ENCODE data around the gene L1CAM. TPM values are rescaled to one million over a fixed set of nuclear protein-coding genes. Genes with fewer than 3 reads are reported as not detected.

L1CAM gene, protein sequence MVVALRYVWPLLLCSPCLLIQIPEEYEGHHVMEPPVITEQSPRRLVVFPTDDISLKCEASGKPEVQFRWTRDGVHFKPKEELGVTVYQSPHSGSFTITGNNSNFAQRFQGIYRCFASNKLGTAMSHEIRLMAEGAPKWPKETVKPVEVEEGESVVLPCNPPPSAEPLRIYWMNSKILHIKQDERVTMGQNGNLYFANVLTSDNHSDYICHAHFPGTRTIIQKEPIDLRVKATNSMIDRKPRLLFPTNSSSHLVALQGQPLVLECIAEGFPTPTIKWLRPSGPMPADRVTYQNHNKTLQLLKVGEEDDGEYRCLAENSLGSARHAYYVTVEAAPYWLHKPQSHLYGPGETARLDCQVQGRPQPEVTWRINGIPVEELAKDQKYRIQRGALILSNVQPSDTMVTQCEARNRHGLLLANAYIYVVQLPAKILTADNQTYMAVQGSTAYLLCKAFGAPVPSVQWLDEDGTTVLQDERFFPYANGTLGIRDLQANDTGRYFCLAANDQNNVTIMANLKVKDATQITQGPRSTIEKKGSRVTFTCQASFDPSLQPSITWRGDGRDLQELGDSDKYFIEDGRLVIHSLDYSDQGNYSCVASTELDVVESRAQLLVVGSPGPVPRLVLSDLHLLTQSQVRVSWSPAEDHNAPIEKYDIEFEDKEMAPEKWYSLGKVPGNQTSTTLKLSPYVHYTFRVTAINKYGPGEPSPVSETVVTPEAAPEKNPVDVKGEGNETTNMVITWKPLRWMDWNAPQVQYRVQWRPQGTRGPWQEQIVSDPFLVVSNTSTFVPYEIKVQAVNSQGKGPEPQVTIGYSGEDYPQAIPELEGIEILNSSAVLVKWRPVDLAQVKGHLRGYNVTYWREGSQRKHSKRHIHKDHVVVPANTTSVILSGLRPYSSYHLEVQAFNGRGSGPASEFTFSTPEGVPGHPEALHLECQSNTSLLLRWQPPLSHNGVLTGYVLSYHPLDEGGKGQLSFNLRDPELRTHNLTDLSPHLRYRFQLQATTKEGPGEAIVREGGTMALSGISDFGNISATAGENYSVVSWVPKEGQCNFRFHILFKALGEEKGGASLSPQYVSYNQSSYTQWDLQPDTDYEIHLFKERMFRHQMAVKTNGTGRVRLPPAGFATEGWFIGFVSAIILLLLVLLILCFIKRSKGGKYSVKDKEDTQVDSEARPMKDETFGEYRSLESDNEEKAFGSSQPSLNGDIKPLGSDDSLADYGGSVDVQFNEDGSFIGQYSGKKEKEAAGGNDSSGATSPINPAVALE
- total RNA-seq: 1 to 10 TPM; 4.3 to 8.8 TPM

DNA sequence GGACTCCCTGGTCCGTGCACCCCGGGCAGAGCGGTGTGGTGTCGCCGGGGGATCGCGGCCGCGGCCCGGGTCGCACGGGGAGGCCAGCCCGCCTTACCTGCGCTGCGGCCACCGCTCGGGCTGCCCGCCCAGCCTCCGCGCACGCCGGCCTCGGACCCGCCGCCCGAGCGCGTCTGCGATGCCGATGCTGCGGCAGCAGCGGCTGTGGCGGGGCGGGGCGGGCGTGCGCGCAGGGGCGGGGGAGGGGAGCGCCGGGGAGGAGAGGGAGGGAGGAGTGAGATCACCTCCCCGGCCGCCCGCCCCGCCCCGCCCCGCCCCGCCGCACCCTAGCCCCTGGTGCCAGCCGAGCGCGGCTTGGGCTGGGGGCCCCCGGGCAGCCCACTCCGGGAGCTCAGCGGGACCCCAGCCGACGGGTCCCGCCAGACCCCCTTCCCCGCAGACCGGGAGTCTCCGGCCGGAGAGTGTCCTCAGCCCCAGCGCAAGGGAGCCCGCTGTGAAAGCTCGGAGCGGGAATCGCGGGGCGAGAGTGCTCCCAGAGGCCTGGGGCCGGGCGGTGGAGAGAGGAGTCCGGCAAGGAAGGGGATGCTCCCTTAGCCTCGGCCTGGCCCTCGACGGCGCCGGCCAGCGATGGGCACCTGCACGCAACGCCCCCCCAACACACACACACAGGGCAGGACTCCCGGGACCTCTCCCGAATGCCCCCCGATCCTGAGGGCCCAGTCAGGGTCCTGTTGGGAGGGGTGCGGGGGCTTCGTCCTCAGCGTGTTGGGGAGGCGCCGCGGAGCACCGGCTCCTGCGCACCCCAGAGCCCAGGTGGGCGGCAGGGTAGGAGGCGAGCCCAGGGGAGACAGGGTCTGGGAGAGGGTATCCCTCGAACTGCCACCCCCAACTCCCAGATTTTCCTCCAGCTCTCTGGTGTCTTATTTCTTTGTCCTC is at the start of gene L1CAM:
Gene L1CAM, minus strand, starts transcription at position 206 of the 936 bp plus-strand sequence. CDS start 10,337 bp downstream, outside the sequence.
- no peaks in the 10 kb centered on the region for H3K36me3 ChIP-seq
- TF ChIP-seq, protein P1, sequence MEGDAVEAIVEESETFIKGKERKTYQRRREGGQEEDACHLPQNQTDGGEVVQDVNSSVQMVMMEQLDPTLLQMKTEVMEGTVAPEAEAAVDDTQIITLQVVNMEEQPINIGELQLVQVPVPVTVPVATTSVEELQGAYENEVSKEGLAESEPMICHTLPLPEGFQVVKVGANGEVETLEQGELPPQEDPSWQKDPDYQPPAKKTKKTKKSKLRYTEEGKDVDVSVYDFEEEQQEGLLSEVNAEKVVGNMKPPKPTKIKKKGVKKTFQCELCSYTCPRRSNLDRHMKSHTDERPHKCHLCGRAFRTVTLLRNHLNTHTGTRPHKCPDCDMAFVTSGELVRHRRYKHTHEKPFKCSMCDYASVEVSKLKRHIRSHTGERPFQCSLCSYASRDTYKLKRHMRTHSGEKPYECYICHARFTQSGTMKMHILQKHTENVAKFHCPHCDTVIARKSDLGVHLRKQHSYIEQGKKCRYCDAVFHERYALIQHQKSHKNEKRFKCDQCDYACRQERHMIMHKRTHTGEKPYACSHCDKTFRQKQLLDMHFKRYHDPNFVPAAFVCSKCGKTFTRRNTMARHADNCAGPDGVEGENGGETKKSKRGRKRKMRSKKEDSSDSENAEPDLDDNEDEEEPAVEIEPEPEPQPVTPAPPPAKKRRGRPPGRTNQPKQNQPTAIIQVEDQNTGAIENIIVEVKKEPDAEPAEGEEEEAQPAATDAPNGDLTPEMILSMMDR (IDR thresholded peaks at IDR 0.05): no peak
- H3K9me3 ChIP-seq: no peaks in the 10 kb centered on the region
- peaks cover 39% of the 10 kb centered on the region for H3K27me3 ChIP-seq
- H3K4me3 ChIP-seq: no peak within 1 kb of the TSS
- peak within 1 kb of the TSS in 1 of 2 donors; percentile 26 for H3K9ac ChIP-seq (ENCODE audit: low read depth in 2 of 2, low read length in 2 of 2)
- intact Hi-C loops (cut with DNase I): no loop called here
- no peak for DNase-seq
- H3K4me1 ChIP-seq: no peaks in the 10 kb centered on the region
- H3K27ac ChIP-seq: no peak within 1 kb of the TSS

DNA sequence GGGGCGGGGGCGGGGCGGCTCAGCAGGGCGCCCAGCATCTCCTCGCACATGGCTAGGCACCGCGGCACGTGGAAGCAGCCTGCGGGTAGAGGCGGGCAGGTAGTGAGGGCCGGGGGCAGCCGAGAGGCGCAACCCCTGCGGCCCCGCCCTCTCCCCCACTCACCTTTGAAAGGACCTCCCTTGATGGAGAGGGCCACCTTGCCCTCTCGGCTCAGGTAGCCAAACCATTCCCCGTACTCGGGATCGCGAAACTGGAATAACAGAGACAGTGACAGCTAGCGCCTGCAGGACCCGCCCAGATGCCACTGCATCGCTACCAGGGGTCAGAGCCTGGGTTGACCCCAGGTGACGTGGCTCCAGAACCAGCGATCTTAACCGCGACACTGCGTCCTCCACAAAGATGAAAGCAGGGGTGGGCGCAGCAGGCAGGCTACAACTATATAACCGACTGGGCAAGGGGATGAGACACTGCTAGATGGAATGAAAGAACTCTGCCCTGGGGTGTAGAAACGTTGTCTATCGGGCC is 49.4 kb upstream of the L1CAM start:
- Histone ChIP-seq H3K36me3 (no peaks in the 10 kb centered on the region), H3K27ac (no peak overlapping the region), H3K27me3 (no peaks in the 10 kb centered on the region), H3K4me3 (peak overlapping the region; percentile 77), H3K4me1 (no peaks in the 10 kb centered on the region), H3K9me3 (no peaks in the 10 kb centered on the region), H3K9ac (ENCODE audit: low read depth in 2 of 2, low read length in 2 of 2) (peak overlapping the region; percentile 12 to 35)
- TF ChIP-seq, protein P1 (IDR thresholded peaks at IDR 0.05): no peak
- no peak for DNase-seq
- intact Hi-C loops (cut with DNase I): no loop called here

DNA sequence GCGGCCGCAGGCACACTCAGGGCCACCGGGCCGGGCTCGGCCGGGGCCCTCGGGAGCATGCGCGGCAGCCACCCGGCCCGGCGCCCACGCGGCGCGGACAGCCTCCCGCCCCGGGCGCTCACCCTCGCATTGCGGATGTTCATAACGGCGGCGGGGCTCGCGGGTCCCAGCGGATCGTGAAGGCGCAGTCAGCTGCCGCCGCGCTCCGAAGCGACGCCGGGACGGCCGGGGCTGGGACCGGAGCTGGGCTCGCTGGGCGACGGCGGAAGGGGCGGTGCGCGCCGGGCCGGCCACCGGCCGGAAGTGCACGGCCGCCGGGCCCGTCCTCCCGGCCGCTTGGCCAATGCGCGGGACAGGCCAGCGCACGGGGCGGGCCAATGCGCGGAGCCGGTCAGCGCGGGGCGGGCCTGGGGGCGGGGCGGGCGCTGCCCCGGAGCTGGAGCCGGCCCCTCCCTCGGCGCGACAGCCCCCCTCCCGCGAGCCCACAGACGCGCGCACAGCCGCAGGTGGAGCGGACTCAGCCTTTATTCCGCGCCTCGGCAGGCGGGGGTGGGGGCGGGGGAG is 48.9 kb upstream of the L1CAM start, which contains the start of gene NAA10:
Gene NAA10, minus strand, starts transcription at position 276 of the 564 bp plus-strand sequence. Its CDS starts 133 bp downstream, at position 143.
- intact Hi-C loops (cut with DNase I): no loop called here
- H3K27ac ChIP-seq: no peak within 1 kb of the TSS
- no peaks in the 10 kb centered on the region for H3K9me3 ChIP-seq

DNA sequence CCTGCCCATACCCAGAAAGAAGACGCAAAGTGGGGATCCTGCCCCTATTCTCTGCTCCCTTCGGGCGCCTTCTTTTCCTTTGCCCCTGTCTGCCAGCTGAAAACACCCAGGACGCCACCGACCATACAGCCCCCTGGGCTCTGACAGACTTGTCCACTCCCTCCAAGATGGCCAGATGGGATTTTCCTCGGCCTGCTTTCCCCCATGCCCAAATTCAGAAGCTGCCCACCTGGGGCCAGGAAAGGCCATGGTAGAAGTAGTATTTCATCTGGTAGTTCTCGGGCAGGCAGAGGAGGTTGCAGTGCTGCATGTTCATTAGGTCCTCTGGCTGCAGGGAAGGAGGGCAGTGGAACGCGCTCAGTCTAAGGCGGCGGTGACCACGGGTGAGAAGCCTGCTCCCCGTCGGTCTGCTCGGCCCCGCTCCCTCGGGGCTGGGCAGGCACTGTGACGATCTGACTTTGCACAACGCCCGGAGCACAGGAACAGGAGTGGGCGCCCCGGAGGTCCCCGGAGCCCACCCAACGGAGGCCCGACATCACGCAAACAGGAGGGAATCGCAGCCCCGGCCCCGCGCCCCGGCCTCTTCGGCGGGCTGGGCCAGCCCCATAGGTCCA is 48.3 kb upstream of the L1CAM start:
- TF ChIP-seq, protein P1 (IDR thresholded peaks at IDR 0.05): no peak
- peak overlapping the region; percentile 72 to 80 for H3K9ac ChIP-seq (ENCODE audit: low read depth in 2 of 2, low read length in 2 of 2)
- no peaks in the 10 kb centered on the region for H3K9me3 ChIP-seq
- H3K4me3 ChIP-seq: peak overlapping the region; percentile 77
- no peaks in the 10 kb centered on the region for H3K36me3 ChIP-seq
- no peaks in the 10 kb centered on the region for H3K4me1 ChIP-seq
- DNase-seq: no peak
- H3K27me3 ChIP-seq: no peaks in the 10 kb centered on the region
- H3K27ac ChIP-seq: no peak overlapping the region
- intact Hi-C loops (cut with DNase I): no loop called here

More for the DNA sequence above, 48.9 kb upstream of the L1CAM start, which contains the start of gene NAA10:
- Histone ChIP-seq H3K36me3 (no peaks in the 10 kb centered on the region), H3K9ac (ENCODE audit: low read depth in 2 of 2, low read length in 2 of 2) (peak within 1 kb of the TSS; percentile 72 to 80), H3K4me3 (peak within 1 kb of the TSS; percentile 77), H3K27me3 (no peaks in the 10 kb centered on the region), H3K4me1 (no peaks in the 10 kb centered on the region)
- DNase-seq: peak; percentile 69
- TF ChIP-seq, protein P1 (IDR thresholded peaks at IDR 0.05): no peak
